NB4 (cell line): ENCODE measurements around the gene KCNC4.

Experiments
- CTCF ChIP-seq: IDR thresholded peaks from one replicate; pipeline ENCODE4 v1.5.1; 2012; ENCODE audit warnings: low read depth, low read length
- POLR2A ChIP-seq: IDR thresholded peaks from 2 replicates; pipeline ENCODE4 v1.6.1; 2011; ENCODE audit warnings: mild to moderate bottlenecking; ENCODE audit not compliant: insufficient read length; ENCODE audit errors: extremely low read depth

GRCh38 chr1:110190282-110190929 is 19.7 kb upstream of the KCNC4 start:
- no peak for TF ChIP-seq POLR2A
- no peak for TF ChIP-seq CTCF
